Prostate gland (tissue), 2 donors: ENCODE data around the gene PLCG2. TPM values are rescaled to one million over a fixed set of nuclear protein-coding genes. Genes with fewer than 3 reads are reported as not detected.

ENCODE experiments used
- DNase-seq: peaks from one replicate; pipeline ENCODE4 v3.0.0-alpha.2; 2019; ENCODE audit warnings: low spot score
- H3K27ac ChIP-seq, 2 donors: fragments of 200-600 bp; sonication (generic); 2 replicates each; pipeline ENCODE4 v1.5.1; 2017 to 2019
- H3K27me3 ChIP-seq: fragments of 200-600 bp; sonication (generic); replicated peaks from 2 replicates; pipeline ENCODE4 v1.5.1; 2019; ENCODE audit not compliant: insufficient read depth
- H3K36me3 ChIP-seq, 2 donors: fragments of 200-600 bp; sonication (generic); 1 replicate in 1 of 2; 2 replicates in 1 of 2; pipeline versions ENCODE4 v1.5.1 to v1.8.1; 2017 to 2019
- H3K4me1 ChIP-seq: fragments of 200-600 bp; sonication (generic); replicated peaks from 2 replicates; pipeline ENCODE4 v1.5.1; 2019
- H3K4me3 ChIP-seq, 2 donors: fragments of 200-600 bp; sonication (generic); 2 replicates each; pipeline ENCODE4 v1.5.1; 2017 to 2019
- H3K9me3 ChIP-seq: fragments of 200-600 bp; sonication (generic); 2 replicates; pipeline ENCODE4 v1.5.1; 2017
- CTCF ChIP-seq, 4 experiments: fragments of 200-600 bp in 2 of 4; fragments of 450-650 bp in 2 of 4; sonication (generic) in 2 of 4; IDR thresholded peaks; 1 replicate in 3 of 4; 2 replicates in 1 of 4; pipeline ENCODE4 v1.5.1; 2016 to 2019; ENCODE audit warnings: antibody characterized with exemption in 4 of 4, mild to moderate bottlenecking in 2 of 4, moderate library complexity in 2 of 4
- POLR2A ChIP-seq: fragments of 450-650 bp; IDR thresholded peaks from one replicate; pipeline ENCODE4 v1.6.1; 2016; ENCODE audit warnings: antibody characterized with exemption, mild to moderate bottlenecking
- POLR2AphosphoS5 ChIP-seq: sonication (generic); formaldehyde crosslinking; IDR thresholded peaks from one replicate; pipeline ENCODE4 v1.6.1; 2017; ENCODE audit warnings: antibody characterized with exemption
- WGBS: methylation state at CpG from one replicate; pipeline ENCODE4 v1.1.5; 2018; 5-methylcytosine and 5-hydroxymethylcytosine counted together
- intact Hi-C: fragments of 100-400 bp; cut with DNase I; formaldehyde crosslinking; loops from one replicate; pipeline ENCODE4 v1.14.2; 2022
- total RNA-seq, 2 donors: library from RNA; depleted of rRNA; stranded (reverse); fragments of >200 nt; gene quantifications; one replicate each; pipeline ENCODE4 v1.1.0, GENCODE V29; 2016

PLCG2 gene
- total RNA-seq, 2 donors from 2014 or later: 10.3 to 12.8 TPM

- peaks cover 4% of the 10 kb centered on the region for H3K4me1 ChIP-seq
- H3K27me3 ChIP-seq: no peaks in the 10 kb centered on the region
- intact Hi-C loops: loop anchor here (10.0 kb wide), 1 partner anchor 528 kb away; no protein-coding TSS in a partner anchor
- H3K4me3 ChIP-seq: no peak overlapping the region
- no peaks in the 10 kb centered on the region for H3K9me3 ChIP-seq
- TF ChIP-seq POLR2AphosphoS5 (no peak), POLR2A (no peak), CTCF (IDR thresholded peaks at IDR 0.05) (no peak)
- no peak for DNase-seq
- no peak overlapping the region for H3K27ac ChIP-seq
- WGBS: 93% methylated on average over 1 of the region's 1 CpG
- H3K36me3 ChIP-seq: no peaks in the 10 kb centered on the region
These were observed 45.8 kb upstream of the PLCG2 start for GRCh38 chr16:81733295-81733694.

- Histone ChIP-seq H3K36me3 (no peaks in the 10 kb centered on the region), H3K9me3 (no peaks in the 10 kb centered on the region), H3K27ac (no peak overlapping the region), H3K27me3 (no peaks in the 10 kb centered on the region), H3K4me1 (peaks cover 4% of the 10 kb centered on the region), H3K4me3 (no peak overlapping the region)
- WGBS: 95% methylated on average over 6 of the region's 6 CpGs
- DNase-seq: no peak
- no peak for TF ChIP-seq POLR2AphosphoS5
- no peak for TF ChIP-seq CTCF (IDR thresholded peaks at IDR 0.05)
- no peak for TF ChIP-seq POLR2A
- intact Hi-C loops: loop anchor here (5.0 to 10.0 kb wide), 2 partner anchors 333 to 530 kb away; no protein-coding TSS in a partner anchor
These were observed 44.3 kb upstream of the PLCG2 start for GRCh38 chr16:81734632-81735434.

GRCh38 chr16:81737885-81738536 is 41.1 kb upstream of the PLCG2 start:
- peak overlapping the region in 1 of 2 donors; percentile 17 for H3K4me3 ChIP-seq
- peak; percentile 94 for DNase-seq
- no peaks in the 10 kb centered on the region for H3K9me3 ChIP-seq
- H3K4me1 ChIP-seq: no peaks in the 10 kb centered on the region
- H3K27me3 ChIP-seq: no peaks in the 10 kb centered on the region
- H3K36me3 ChIP-seq: no peaks in the 10 kb centered on the region
- peak overlapping the region; percentile 35 to 58 for H3K27ac ChIP-seq
- WGBS: 9% methylated on average over 22 of the region's 22 CpGs
- peak; percentile 92 for TF ChIP-seq POLR2AphosphoS5
- peak; percentile 77 to 95 (median 92) for TF ChIP-seq CTCF (IDR thresholded peaks at IDR 0.05)
- peak; percentile 15 for TF ChIP-seq POLR2A
- intact Hi-C loops: loop anchor here (5.0 to 10.0 kb wide), 2 partner anchors 336 to 533 kb away; no protein-coding TSS in a partner anchor

- H3K27ac ChIP-seq: no peak overlapping the region
- no peak for TF ChIP-seq CTCF (IDR thresholded peaks at IDR 0.05)
- TF ChIP-seq POLR2A: no peak
- no peak for TF ChIP-seq POLR2AphosphoS5
- H3K4me3 ChIP-seq: no peak overlapping the region
- no peaks in the 10 kb centered on the region for H3K9me3 ChIP-seq
- 80% methylated on average over 18 of the region's 18 CpGs for WGBS
- intact Hi-C loops: loop anchor here (5.0 to 10.0 kb wide), 2 partner anchors 337 to 534 kb away; no protein-coding TSS in a partner anchor
- no peak for DNase-seq
- no peaks in the 10 kb centered on the region for H3K4me1 ChIP-seq
- H3K27me3 ChIP-seq: no peaks in the 10 kb centered on the region
- H3K36me3 ChIP-seq: no peaks in the 10 kb centered on the region
These were observed 40.2 kb upstream of the PLCG2 start for GRCh38 chr16:81738783-81739496.
